HL-60 (cell line): ENCODE data around the gene OR12D3.

ENCODE experiments used
- DNase-seq, 2 experiments: peaks; one replicate each; pipeline ENCODE4 v3.0.0-alpha.2; 2010 to 2020; ENCODE audit warnings: low read depth in 1 of 2, low spot score in 1 of 2
- H3K27ac ChIP-seq: fragments of 250-450 bp; sonication (Bioruptor Pico); replicated peaks from 2 replicates; pipeline ENCODE4 v1.5.1; 2020; ENCODE audit warnings: mild to moderate bottlenecking, moderate library complexity
- H3K27me3 ChIP-seq: fragments of 250-450 bp; sonication (Bioruptor Pico); 2 replicates; pipeline ENCODE4 v1.5.1; 2021; ENCODE audit warnings: mild to moderate bottlenecking, moderate library complexity; ENCODE audit not compliant: insufficient read depth, poor library complexity, severe bottlenecking
- H3K4me3 ChIP-seq: replicated peaks from 2 replicates; pipeline ENCODE4 v1.5.1; 2011; ENCODE audit warnings: mild to moderate bottlenecking, control low read depth, low read length; ENCODE audit not compliant: insufficient read depth
- CTCF ChIP-seq: IDR thresholded peaks from one replicate; pipeline ENCODE4 v1.5.1; 2011; ENCODE audit warnings: low read length, control low read depth, inconsistent platforms; ENCODE audit not compliant: insufficient read depth
- GABPA ChIP-seq: IDR thresholded peaks from 2 replicates; pipeline ENCODE4 v1.6.1; 2012; ENCODE audit warnings: low read depth
- POLR2AphosphoS5 ChIP-seq: IDR thresholded peaks from 2 replicates; pipeline ENCODE4 v1.6.1; 2012; ENCODE audit warnings: low read depth
- SPI1 ChIP-seq: IDR thresholded peaks from 2 replicates; pipeline ENCODE4 v1.6.1; 2012; ENCODE audit warnings: low read depth, mild to moderate bottlenecking, borderline replicate concordance
- TF ChIP-seq, protein P1 (sequence below): IDR thresholded peaks from 2 replicates; pipeline ENCODE4 v1.6.1; 2012; ENCODE audit warnings: low read depth; ENCODE audit not compliant: insufficient replicate concordance

Gene OR12D3

DNA sequence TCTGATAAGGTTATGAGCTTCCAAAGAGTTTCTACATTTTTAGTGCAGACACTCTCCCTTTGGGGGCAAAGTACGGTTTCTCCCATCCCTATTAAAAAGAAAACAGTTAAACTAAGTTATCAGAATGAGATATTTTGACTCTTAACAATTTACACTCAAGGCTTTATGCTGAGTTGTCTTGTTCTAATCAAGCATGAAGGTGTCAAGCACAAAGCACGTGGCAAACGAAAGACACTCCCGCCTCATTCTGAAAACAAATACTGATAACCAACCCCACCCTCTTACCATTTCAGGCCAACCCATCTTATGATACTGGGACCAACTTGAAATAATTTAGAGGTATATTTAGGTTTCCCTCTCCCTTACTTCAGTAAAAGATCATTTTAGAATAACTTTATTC lies 49.3 kb downstream of the OR12D3 start:
- no peak for DNase-seq
- Histone ChIP-seq H3K27ac (no peak overlapping the region), H3K27me3 (no peaks in the 10 kb centered on the region), H3K4me3 (no peak overlapping the region)
- TF ChIP-seq SPI1: no peak
- TF ChIP-seq POLR2AphosphoS5: no peak
- TF ChIP-seq GABPA: no peak
- no peak for TF ChIP-seq CTCF
- TF ChIP-seq, protein P1, sequence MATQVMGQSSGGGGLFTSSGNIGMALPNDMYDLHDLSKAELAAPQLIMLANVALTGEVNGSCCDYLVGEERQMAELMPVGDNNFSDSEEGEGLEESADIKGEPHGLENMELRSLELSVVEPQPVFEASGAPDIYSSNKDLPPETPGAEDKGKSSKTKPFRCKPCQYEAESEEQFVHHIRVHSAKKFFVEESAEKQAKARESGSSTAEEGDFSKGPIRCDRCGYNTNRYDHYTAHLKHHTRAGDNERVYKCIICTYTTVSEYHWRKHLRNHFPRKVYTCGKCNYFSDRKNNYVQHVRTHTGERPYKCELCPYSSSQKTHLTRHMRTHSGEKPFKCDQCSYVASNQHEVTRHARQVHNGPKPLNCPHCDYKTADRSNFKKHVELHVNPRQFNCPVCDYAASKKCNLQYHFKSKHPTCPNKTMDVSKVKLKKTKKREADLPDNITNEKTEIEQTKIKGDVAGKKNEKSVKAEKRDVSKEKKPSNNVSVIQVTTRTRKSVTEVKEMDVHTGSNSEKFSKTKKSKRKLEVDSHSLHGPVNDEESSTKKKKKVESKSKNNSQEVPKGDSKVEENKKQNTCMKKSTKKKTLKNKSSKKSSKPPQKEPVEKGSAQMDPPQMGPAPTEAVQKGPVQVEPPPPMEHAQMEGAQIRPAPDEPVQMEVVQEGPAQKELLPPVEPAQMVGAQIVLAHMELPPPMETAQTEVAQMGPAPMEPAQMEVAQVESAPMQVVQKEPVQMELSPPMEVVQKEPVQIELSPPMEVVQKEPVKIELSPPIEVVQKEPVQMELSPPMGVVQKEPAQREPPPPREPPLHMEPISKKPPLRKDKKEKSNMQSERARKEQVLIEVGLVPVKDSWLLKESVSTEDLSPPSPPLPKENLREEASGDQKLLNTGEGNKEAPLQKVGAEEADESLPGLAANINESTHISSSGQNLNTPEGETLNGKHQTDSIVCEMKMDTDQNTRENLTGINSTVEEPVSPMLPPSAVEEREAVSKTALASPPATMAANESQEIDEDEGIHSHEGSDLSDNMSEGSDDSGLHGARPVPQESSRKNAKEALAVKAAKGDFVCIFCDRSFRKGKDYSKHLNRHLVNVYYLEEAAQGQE: no peak
